Esophagus muscularis mucosa (tissue), 4 donors: ENCODE measurements around the gene ASB7. TPM values are rescaled to one million over a fixed set of nuclear protein-coding genes. Genes with fewer than 3 reads are reported as not detected.

Experiments used
- DNase-seq: peaks from one replicate; pipeline ENCODE4 v3.0.0-alpha.2; 2017; ENCODE audit errors: extremely low spot score
- H3K27ac ChIP-seq, 4 donors: fragments of 200-600 bp; sonication (generic); replicated peaks in 1 of 4; 1 replicate in 3 of 4; 2 replicates in 1 of 4; pipeline ENCODE4 v1.5.1; 2016 to 2019; ENCODE audit warnings: mild to moderate bottlenecking in 1 of 4
- H3K27me3 ChIP-seq, 4 donors: fragments of 200-600 bp; sonication (generic); one replicate each; pipeline versions ENCODE4 v1.5.1 to v1.6.0; 2016 to 2019
- H3K36me3 ChIP-seq, 4 donors: fragments of 200-600 bp; sonication (generic); one replicate each; pipeline ENCODE4 v1.5.1; 2016 to 2019
- H3K4me1 ChIP-seq, 4 donors: fragments of 200-600 bp; sonication (generic); one replicate each; pipeline ENCODE4 v1.5.1; 2016 to 2019
- H3K4me3 ChIP-seq, 4 donors: fragments of 200-600 bp; sonication (generic); 1 replicate in 2 of 4; 2 replicates in 2 of 4; pipeline ENCODE4 v1.5.1; 2016 to 2019; ENCODE audit warnings: mild to moderate bottlenecking in 4 of 4, moderate library complexity in 1 of 4
- H3K9me3 ChIP-seq, 4 donors: fragments of 200-600 bp; sonication (generic); 1 replicate in 3 of 4; 2 replicates in 1 of 4; pipeline ENCODE4 v1.5.1; 2016 to 2019
- EP300 ChIP-seq: sonication (generic); formaldehyde crosslinking; IDR thresholded peaks from one replicate; pipeline ENCODE4 v1.6.1; 2017; ENCODE audit warnings: antibody characterized with exemption
- POLR2A ChIP-seq: fragments of 450-650 bp; IDR thresholded peaks from one replicate; pipeline ENCODE4 v1.6.1; 2017; ENCODE audit warnings: antibody characterized with exemption, moderate library complexity, mild to moderate bottlenecking, low read depth
- POLR2AphosphoS5 ChIP-seq, 2 donors: sonication (generic); formaldehyde crosslinking; IDR thresholded peaks; one replicate each; pipeline ENCODE4 v1.6.1; 2017; ENCODE audit warnings: antibody characterized with exemption in 2 of 2
- WGBS: methylation state at CpG from one replicate; pipeline ENCODE4 v1.1.5; 2018; 5-methylcytosine and 5-hydroxymethylcytosine counted together
- intact Hi-C: fragments of 100-400 bp; cut with DNase I; formaldehyde crosslinking; loops from one replicate; pipeline ENCODE4 v1.15.1; 2023
- total RNA-seq, 4 donors: library from RNA; depleted of rRNA; stranded (reverse); fragments of >200 nt; gene quantifications; one replicate each; pipeline versions ENCODE4 v1.1.0 to v1.2.1, GENCODE V29; 2016
- TF ChIP-seq, protein P1 (sequence below), 3 experiments: fragments of 200-600 bp in 2 of 3; fragments of 450-650 bp in 1 of 3; sonication (generic) in 2 of 3; IDR thresholded peaks; one replicate each; pipeline ENCODE4 v1.5.1; 2017 to 2019; ENCODE audit warnings: antibody characterized with exemption in 3 of 3, mild to moderate bottlenecking in 2 of 3, moderate library complexity in 1 of 3

Gene ASB7
- total RNA-seq, 4 donors from 2014 or later = 12.8 to 13.8 (median 13.4) TPM

DNA sequence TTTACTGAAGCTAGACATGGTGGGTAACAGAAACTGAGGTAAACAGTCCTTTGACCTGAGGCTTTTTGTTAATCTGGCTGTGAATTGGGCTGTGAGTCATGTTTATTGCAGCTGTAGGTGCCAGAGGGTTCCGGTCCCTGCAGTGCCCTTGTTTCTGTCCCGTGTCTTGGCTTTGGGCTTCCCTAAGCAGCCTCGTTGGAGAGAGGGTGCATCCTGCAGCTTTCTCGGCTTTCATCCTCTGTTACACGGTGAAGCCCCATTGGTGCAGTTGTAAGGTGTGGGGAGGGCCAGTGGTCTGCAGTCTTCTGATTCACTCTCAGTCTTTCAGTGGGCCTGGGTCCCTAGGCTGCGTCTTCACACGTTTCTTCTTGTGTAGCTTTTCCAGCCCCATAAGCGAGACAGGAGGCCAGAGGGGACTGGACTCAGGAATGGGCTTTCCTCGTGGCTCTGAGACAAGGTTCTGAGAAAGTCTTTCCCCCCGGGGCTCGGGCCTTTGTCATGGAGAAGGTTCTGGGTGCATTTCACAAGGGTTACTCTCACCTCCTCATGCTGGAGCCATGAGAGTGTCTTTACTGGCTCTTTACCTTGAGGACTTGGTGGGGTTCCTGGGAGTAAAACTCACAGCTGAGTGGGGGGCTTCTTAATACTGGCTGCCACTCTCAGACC lies 33.1 kb downstream of the ASB7 start:
- intact Hi-C loops = no loop called here
- Histone ChIP-seq H3K36me3 (peaks cover 0 to 24% (median 13%) of the 10 kb centered on the region in 4 donors), H3K4me3 (no peak overlapping the region), H3K27ac (no peak overlapping the region), H3K27me3 (no peaks in the 10 kb centered on the region), H3K4me1 (peaks cover 0 to 43% (median 9%) of the 10 kb centered on the region in 4 donors), H3K9me3 (no peaks in the 10 kb centered on the region)
- TF ChIP-seq, protein P1, sequence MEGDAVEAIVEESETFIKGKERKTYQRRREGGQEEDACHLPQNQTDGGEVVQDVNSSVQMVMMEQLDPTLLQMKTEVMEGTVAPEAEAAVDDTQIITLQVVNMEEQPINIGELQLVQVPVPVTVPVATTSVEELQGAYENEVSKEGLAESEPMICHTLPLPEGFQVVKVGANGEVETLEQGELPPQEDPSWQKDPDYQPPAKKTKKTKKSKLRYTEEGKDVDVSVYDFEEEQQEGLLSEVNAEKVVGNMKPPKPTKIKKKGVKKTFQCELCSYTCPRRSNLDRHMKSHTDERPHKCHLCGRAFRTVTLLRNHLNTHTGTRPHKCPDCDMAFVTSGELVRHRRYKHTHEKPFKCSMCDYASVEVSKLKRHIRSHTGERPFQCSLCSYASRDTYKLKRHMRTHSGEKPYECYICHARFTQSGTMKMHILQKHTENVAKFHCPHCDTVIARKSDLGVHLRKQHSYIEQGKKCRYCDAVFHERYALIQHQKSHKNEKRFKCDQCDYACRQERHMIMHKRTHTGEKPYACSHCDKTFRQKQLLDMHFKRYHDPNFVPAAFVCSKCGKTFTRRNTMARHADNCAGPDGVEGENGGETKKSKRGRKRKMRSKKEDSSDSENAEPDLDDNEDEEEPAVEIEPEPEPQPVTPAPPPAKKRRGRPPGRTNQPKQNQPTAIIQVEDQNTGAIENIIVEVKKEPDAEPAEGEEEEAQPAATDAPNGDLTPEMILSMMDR (IDR thresholded peaks at IDR 0.05) = no peak
- TF ChIP-seq POLR2AphosphoS5 (IDR thresholded peaks at IDR 0.05) (no peak), EP300 (no peak), POLR2A (no peak)
- no peak for DNase-seq
- 94% methylated on average over 11 of the region's 11 CpGs for WGBS

DNA sequence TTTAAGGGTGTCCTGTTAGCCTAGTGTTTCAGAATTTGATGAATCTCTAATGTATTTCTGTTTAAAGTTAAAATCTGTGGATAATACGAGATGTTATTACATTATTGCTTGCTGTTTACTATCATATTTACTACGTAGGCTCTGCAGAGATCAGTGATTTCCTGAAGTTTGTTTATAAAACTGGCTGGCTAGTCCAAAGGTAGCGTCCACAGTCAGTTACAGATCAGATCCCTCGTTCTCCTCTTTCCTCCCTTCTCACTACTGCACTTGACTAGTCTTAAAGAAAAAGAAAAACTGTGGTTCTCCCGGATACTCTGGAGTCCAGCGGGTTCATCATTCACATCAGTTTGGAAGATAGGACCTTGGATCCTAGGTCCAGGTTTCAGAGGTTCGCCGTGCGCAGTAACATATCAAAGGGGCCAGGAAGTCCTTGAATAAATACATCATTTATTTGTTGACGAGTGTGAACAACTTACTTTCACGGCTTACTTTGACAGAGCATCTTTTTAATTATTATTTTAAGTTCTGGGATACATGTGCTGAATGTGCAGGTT lies 35.9 kb downstream of the ASB7 start:
- TF ChIP-seq POLR2AphosphoS5 (IDR thresholded peaks at IDR 0.05) (no peak), POLR2A (no peak), EP300 (no peak)
- TF ChIP-seq, protein P1 (IDR thresholded peaks at IDR 0.05) = no peak
- intact Hi-C loops = no loop called here

DNA sequence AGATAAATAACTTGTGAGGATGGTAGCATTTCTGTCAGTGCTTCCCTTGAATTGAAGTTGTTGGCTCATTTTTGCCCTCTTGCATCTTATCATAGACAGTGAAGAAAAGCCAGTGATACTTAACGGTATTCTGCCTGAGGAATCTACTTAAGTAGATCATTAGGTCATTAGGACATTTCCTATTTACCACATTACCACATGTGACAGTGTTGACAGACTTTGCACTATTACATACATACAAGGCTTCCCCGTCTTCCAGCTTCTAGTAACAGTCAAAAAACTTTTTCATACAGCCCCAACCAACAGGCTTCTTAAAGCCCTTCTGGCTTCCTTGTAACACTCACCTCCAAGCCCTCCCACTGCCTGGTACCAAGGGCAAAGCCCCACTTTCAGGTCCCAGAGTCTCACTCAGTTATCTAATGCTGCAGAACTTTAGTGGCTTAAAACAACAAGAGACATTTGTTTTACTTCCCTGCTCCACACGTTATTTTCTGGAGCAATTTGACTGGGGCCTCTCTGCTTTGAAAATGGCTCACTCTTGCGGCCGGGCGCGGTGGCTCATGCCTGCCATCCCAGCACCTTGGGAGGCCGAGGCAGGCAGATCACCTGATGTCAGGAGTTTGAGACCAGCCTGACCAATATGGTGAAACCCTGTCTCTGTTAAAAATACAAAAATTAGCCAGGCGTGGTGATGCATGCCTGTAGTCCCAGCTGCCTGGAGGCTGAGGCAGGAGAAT lies 40.0 kb downstream of the ASB7 start:
- no peaks in the 10 kb centered on the region for H3K27me3 ChIP-seq
- no peak overlapping the region for H3K4me3 ChIP-seq
- intact Hi-C loops = no loop called here
- no peak overlapping the region for H3K27ac ChIP-seq
- no peaks in the 10 kb centered on the region for H3K9me3 ChIP-seq
- WGBS = 96% methylated on average over 9 of the region's 9 CpGs
- H3K4me1 ChIP-seq = peaks cover 0 to 24% (median 19%) of the 10 kb centered on the region in 4 donors
- DNase-seq = peak; percentile 55
- H3K36me3 ChIP-seq = no peaks in the 10 kb centered on the region
- TF ChIP-seq POLR2AphosphoS5 (IDR thresholded peaks at IDR 0.05) (no peak), POLR2A (no peak), EP300 (no peak)
- TF ChIP-seq, protein P1 (IDR thresholded peaks at IDR 0.05) = no peak

More for the DNA sequence above, 35.9 kb downstream of the ASB7 start:
- Histone ChIP-seq H3K36me3 (no peaks in the 10 kb centered on the region), H3K27me3 (no peaks in the 10 kb centered on the region), H3K9me3 (no peaks in the 10 kb centered on the region), H3K4me3 (no peak overlapping the region), H3K4me1 (peaks cover 0 to 30% (median 17%) of the 10 kb centered on the region in 4 donors), H3K27ac (no peak overlapping the region)
- no peak for DNase-seq
- 90% methylated on average over 11 of the region's 11 CpGs for WGBS

GRCh38 chr15:100642950-100643338 lies 40.6 kb downstream of the ASB7 start:
- Histone ChIP-seq H3K27ac (no peak overlapping the region), H3K36me3 (no peaks in the 10 kb centered on the region), H3K4me1 (peaks cover 0 to 24% (median 19%) of the 10 kb centered on the region in 4 donors), H3K4me3 (no peak overlapping the region), H3K9me3 (no peaks in the 10 kb centered on the region), H3K27me3 (no peaks in the 10 kb centered on the region)
- peak; percentile 10 for DNase-seq
- intact Hi-C loops = no loop called here
- no peak for TF ChIP-seq EP300
- no peak for TF ChIP-seq POLR2A
- TF ChIP-seq, protein P1 (IDR thresholded peaks at IDR 0.05) = no peak
- no peak for TF ChIP-seq POLR2AphosphoS5 (IDR thresholded peaks at IDR 0.05)
- WGBS = 96% methylated on average over 4 of the region's 4 CpGs
